Ishikawa (cell line): ENCODE results near the gene ZNF556.

Source experiments
- CEBPB ChIP-seq: IDR thresholded peaks from 2 replicates; pipeline ENCODE4 v1.6.1; 2012
- CREB1 ChIP-seq: IDR thresholded peaks from 2 replicates; pipeline ENCODE4 v1.6.1; 2012; ENCODE audit warnings: low read depth
- EGR1 ChIP-seq: IDR thresholded peaks from 2 replicates; pipeline ENCODE4 v1.6.1; 2012
- EP300 ChIP-seq: IDR thresholded peaks from 2 replicates; pipeline ENCODE4 v1.6.1; 2012; ENCODE audit warnings: borderline replicate concordance
- FOXM1 ChIP-seq: IDR thresholded peaks from 2 replicates; pipeline ENCODE4 v1.6.1; 2012; ENCODE audit warnings: low read depth, borderline replicate concordance
- NFIC ChIP-seq: IDR thresholded peaks from 2 replicates; pipeline ENCODE4 v1.6.1; 2012
- RAD21 ChIP-seq: IDR thresholded peaks from 2 replicates; pipeline ENCODE4 v1.6.1; 2012; ENCODE audit warnings: low read depth
- TAF1 ChIP-seq: IDR thresholded peaks from 2 replicates; pipeline ENCODE4 v1.6.1; 2012; ENCODE audit warnings: low read depth, mild to moderate bottlenecking
- TCF12 ChIP-seq: IDR thresholded peaks from 2 replicates; pipeline ENCODE4 v1.6.1; 2012; ENCODE audit warnings: low read depth
- TEAD4 ChIP-seq: IDR thresholded peaks from 2 replicates; pipeline ENCODE4 v1.6.1; 2012
- USF1 ChIP-seq: IDR thresholded peaks from 2 replicates; pipeline ENCODE4 v1.6.1; 2012
- YY1 ChIP-seq: IDR thresholded peaks from 2 replicates; pipeline ENCODE4 v1.6.1; 2012; ENCODE audit warnings: low read depth
- ZBTB7A ChIP-seq: IDR thresholded peaks from 2 replicates; pipeline ENCODE4 v1.6.1; 2012; ENCODE audit warnings: low read depth
- TF ChIP-seq, protein P1 (sequence below): IDR thresholded peaks from 2 replicates; pipeline ENCODE4 v1.6.1; 2012
- TF ChIP-seq, protein P2 (sequence below): IDR thresholded peaks from 2 replicates; pipeline ENCODE4 v1.6.1; 2012; ENCODE audit warnings: low read depth, mild to moderate bottlenecking

ZNF556 gene

DNA sequence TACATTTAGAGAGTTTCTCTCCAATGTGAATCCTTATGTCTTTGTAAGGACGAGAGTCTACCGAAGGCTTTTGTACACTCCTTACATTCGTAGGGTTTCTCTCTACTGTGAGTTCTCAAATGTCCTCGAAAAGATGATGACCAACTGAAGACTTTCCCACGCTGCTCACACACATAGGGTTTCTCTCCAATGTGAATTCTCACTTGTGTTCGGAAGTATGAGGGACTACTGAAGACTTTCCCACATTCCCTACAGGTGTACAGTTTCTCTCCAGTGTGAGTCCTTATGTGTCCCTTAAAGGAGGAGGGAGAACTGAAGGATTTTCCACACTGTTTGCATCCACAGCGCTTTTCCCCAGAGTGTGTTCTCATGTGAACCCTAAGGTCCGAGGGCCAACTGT, 29.6 kb downstream of the ZNF556 start:
- TF ChIP-seq TCF12 (no peak), TEAD4 (no peak), CREB1 (no peak), EP300 (no peak)
- TF ChIP-seq, protein P1, sequence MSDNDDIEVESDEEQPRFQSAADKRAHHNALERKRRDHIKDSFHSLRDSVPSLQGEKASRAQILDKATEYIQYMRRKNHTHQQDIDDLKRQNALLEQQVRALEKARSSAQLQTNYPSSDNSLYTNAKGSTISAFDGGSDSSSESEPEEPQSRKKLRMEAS: no peak

DNA sequence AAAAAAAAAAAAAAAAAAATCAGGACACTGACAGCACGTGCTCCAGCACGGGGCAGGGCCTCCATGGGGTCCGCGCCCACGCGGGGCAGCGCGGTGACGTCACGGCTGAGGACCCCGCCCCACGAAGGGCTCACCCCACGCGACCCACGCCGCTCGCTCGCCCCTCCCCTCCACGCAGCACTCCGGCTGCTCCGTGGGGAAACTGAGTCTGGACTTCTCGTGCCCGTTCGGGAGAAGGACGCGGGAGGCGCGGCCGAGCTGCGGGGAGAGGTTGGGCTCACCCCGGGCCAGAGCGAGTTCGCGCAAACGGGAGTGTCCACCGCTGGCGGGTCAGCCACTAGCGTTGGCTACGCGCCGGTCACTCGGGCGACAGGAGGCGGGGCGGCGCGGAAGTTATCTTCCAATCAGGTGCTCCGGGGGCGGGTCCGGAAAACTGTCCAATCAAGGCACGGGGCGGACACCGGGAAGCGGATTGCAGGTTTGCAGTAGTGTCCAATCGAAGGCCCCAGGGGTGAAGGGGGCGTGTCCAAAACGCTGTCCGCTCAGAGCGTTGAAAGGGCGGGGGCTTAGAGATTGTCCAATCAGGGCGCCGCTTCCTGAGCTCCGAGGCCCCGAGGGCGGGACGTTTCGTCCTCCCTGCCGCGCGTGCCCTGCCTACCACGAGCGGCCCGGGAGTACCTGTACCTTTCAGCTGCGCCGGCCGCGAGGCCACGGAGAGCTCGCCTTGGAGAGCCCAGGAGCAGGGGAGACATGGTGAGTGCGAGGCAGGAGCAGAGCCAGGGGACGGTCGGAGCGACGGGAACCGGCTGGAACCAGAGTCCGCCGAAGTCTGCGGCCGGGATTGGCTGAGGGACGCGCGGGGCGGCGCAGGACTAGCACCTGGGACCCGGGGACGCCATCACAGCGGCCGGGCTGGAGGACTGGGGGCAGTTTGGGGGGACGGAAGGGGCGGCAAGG, 33.4 kb downstream of the ZNF556 start, which contains the start of gene ZNF57:
TSS of gene ZNF57 (plus strand) at position 633 of the 957 bp plus-strand sequence. CDS start at position 751, 118 bp downstream.
- TF ChIP-seq TEAD4 (no peak; the same call in 1 of the 2 replicates), NFIC (peak; percentile 54), EP300 (no peak), ZBTB7A (peak; percentile 69; the same call in 1 of the 2 replicates), USF1 (0 out of 2 replicates have a peak, but pooled peaks have one; percentile 39), CEBPB (no peak), TAF1 (peak; percentile 39; the same call in 1 of the 2 replicates), FOXM1 (no peak), TCF12 (no peak), CREB1 (0 out of 2 replicates have a peak, but pooled peaks have one; percentile 7), RAD21 (no peak), EGR1 (peak; percentile 70), YY1 (no peak)
- TF ChIP-seq, protein P2, sequence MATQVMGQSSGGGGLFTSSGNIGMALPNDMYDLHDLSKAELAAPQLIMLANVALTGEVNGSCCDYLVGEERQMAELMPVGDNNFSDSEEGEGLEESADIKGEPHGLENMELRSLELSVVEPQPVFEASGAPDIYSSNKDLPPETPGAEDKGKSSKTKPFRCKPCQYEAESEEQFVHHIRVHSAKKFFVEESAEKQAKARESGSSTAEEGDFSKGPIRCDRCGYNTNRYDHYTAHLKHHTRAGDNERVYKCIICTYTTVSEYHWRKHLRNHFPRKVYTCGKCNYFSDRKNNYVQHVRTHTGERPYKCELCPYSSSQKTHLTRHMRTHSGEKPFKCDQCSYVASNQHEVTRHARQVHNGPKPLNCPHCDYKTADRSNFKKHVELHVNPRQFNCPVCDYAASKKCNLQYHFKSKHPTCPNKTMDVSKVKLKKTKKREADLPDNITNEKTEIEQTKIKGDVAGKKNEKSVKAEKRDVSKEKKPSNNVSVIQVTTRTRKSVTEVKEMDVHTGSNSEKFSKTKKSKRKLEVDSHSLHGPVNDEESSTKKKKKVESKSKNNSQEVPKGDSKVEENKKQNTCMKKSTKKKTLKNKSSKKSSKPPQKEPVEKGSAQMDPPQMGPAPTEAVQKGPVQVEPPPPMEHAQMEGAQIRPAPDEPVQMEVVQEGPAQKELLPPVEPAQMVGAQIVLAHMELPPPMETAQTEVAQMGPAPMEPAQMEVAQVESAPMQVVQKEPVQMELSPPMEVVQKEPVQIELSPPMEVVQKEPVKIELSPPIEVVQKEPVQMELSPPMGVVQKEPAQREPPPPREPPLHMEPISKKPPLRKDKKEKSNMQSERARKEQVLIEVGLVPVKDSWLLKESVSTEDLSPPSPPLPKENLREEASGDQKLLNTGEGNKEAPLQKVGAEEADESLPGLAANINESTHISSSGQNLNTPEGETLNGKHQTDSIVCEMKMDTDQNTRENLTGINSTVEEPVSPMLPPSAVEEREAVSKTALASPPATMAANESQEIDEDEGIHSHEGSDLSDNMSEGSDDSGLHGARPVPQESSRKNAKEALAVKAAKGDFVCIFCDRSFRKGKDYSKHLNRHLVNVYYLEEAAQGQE: no peak
- TF ChIP-seq, protein P1: peak; percentile 90

DNA sequence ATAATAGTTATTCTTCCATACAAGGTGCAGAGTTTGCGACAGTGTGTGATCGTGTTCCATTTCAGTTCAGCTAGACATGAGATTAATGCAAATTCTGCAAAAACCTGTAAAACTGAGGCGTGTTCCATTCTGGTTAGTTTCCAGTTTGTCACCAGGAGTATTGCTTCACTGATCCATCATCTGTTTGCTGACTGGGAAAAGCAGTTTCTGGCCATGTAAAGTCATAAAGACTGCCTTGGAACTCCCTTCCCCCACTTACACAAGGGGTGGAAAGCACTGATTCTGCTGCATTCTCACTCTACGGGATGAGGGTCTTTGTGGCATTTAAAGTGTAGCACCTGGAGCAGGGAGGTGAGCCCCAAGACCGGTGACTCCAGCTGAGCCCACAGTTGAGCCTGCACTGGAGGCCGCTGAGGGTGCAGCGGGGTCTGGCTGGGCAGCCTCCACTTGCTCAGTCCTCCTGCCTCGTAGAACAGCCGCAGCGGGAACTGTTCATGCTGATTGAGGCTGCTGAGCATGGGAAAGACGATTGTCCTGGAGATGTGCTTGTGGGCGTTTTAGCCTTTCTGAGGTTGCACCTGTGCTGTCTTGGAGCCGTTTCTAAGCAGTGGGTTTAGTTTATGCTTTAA, 35.6 kb downstream of the ZNF556 start:
- TF ChIP-seq, protein P1: no peak
- no peak for TF ChIP-seq FOXM1
- TF ChIP-seq, protein P2: no peak
- no peak for TF ChIP-seq ZBTB7A
- no peak for TF ChIP-seq TEAD4
- TF ChIP-seq CREB1: no peak

DNA sequence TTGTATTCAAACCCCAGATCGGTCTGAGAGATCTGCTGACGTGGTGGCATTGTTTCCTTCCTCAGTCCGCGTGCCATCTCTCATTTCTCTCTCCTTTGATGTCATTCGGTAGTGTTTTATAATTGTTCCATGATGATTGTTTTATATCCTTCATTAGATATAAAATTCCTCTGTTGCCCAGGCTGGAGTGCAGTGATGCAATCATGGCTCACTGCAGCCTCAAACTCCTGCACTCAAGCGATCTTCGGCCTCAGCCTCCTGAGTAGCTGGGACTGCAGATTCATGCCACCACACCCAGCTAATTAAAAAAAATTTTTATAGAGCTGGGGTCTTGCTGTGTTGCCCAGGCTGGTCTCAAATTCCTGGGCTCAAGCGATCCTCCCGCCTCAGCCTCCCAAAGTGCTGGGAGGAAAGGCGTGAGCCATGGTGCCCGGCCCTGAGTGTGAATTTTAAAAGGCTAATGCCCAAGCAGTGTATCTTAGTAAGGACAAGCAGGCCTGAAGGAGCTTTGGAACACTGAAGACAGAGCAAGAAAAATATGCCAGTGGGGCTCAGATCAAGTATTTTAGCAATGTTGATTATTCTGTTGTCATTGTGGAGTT, 38.9 kb downstream of the ZNF556 start:
- no peak for TF ChIP-seq TCF12
- no peak for TF ChIP-seq USF1
- TF ChIP-seq, protein P1: no peak
- no peak for TF ChIP-seq ZBTB7A

- TF ChIP-seq CEBPB: no peak
Measured at GRCh38 chr19:2906631-2907195, 39.6 kb downstream of the ZNF556 start.
